Right ventricle myocardium superior (tissue), 1 donor: ENCODE results near the gene FAM107B. TPM values are rescaled to one million over a fixed set of nuclear protein-coding genes. Genes with fewer than 3 reads are reported as not detected.
"Not testable (repeated sequence)": the region's sequence is repeated elsewhere in the genome, so short reads cannot be mapped to it uniquely, and the experiment has no call there.

Source experiments
- ATAC-seq: fragments of 200-7000 bp; cut with Tn5 transposase; one replicate; pipeline ENCODE4 v1.9.1; 2020; ENCODE audit warnings: mild to moderate bottlenecking; ENCODE audit not compliant: poor library complexity
- DNase-seq: peaks from one replicate; pipeline ENCODE4 v3.0.0-alpha.2; 2020
- intact Hi-C: fragments of 100-400 bp; cut with DNase I; formaldehyde crosslinking; loops from one replicate; pipeline ENCODE4 v1.11.2; 2022
- total RNA-seq: library from RNA; stranded (reverse); fragmentation: NEBNext Ultra II Directional; extraction: Animal tissue kit (Norgen Biotek cat#: 25700); gene quantifications from one replicate; pipeline ENCODE4 v1.2.1, GENCODE V29; 2021
- donor health status: DM: no; HTN: yes; CAD: no; lungs with severe emphysema.

The FAM107B gene
- total RNA-seq, 1 donor from 2014 or later, result 3.3 TPM

- DNase-seq (peak; percentile 67), ATAC-seq (peak; percentile 19)
- intact Hi-C loops, result no loop called here
Measured at GRCh38 chr10:14748441-14748840, 26.3 kb downstream of the FAM107B start.

- no peak for DNase-seq
- intact Hi-C loops, result no loop called here
- ATAC-seq, result peak; percentile 38
Measured at GRCh38 chr10:14742815-14743214, 31.9 kb downstream of the FAM107B start.

DNA sequence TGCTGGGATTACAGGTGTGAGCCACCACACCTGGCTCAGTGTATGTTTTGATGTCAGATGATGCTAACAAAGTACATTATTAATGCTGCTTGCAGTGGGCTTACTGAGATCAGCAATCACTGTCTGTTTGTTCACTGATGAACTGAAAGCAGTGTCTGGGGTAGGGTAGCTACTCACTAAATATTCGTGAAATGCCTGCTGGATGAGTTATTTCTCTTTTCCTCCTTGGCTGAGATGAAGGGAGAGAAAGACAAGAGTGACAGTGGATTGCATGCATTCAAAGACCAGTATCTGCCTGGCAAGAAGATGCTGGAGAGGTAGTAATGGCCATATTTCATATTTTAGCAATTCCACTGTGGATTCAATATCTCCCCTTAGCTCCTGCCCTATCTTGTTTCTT lies 32.3 kb downstream of the FAM107B start:
- ATAC-seq, result no peak
- intact Hi-C loops, result no loop called here

GRCh38 chr10:14740684-14741247 lies 33.9 kb downstream of the FAM107B start:
- intact Hi-C loops, result no loop called here
- ATAC-seq, result peak; percentile 48
- no peak for DNase-seq

More for the DNA sequence above, 32.3 kb downstream of the FAM107B start:
- DNase-seq, result no peak

- intact Hi-C loops, result no loop called here
- DNase-seq (no peak), ATAC-seq (no peak)
Measured at GRCh38 chr10:14737808-14738545, 36.7 kb downstream of the FAM107B start.

DNA sequence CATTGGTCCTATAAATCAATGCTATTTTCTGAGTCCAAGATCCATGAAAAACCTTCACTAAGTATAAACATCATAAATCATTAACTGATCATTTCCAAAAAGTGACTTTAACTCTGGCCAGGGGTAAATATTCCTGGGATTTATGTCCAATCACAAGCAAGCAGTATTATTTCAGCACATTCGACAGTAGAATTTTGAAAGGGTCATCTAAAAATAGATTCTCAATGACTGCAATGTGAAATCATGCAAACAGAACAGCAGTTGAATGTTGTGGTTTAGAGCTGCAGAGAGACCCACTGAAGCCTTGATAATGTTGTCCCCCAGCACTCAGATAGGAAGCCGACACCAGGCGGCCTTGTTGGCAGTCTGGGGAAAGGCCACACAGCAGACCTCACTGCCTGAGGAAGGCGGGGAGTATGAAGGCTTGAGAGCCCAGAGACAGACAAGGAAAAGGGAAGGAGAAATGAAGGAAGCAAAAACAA lies 38.1 kb downstream of the FAM107B start:
- intact Hi-C loops, result no loop called here
- peak; percentile 68 for ATAC-seq
- peak; percentile 49 for DNase-seq

GRCh38 chr10:14736043-14736442 lies 38.7 kb downstream of the FAM107B start:
- ATAC-seq (no peak), DNase-seq (no peak)

GRCh38 chr10:14731875-14732512 lies 42.7 kb downstream of the FAM107B start:
- ATAC-seq (no peak), DNase-seq (no peak)
- intact Hi-C loops, result no loop called here

More at GRCh38 chr10:14736043-14736442, 38.7 kb downstream of the FAM107B start:
- intact Hi-C loops, result no loop called here

- DNase-seq (no peak), ATAC-seq (no peak)
- intact Hi-C loops, result no loop called here
Measured at GRCh38 chr10:14728346-14728745, 46.4 kb downstream of the FAM107B start.

DNA sequence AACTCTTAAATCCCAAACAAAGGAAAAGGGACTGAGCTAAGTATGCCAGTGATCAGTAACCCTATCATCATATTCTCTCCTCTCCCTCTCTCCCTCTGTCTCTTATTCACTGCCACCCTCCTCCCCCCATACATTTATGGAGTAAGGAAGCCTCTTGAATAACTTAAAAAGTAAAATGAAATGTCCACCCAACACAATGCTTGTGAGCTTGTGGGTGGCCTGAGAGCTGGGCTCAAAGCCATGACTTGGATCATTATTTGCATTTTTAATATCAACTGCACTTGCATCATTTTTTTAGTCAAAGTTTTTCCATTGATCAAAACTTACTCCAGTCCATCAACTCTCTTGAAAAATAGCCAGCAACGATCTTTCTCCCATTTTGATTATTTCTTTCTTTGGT lies 46.8 kb downstream of the FAM107B start:
- no peak for DNase-seq
- intact Hi-C loops, result no loop called here
- no peak for ATAC-seq

DNA sequence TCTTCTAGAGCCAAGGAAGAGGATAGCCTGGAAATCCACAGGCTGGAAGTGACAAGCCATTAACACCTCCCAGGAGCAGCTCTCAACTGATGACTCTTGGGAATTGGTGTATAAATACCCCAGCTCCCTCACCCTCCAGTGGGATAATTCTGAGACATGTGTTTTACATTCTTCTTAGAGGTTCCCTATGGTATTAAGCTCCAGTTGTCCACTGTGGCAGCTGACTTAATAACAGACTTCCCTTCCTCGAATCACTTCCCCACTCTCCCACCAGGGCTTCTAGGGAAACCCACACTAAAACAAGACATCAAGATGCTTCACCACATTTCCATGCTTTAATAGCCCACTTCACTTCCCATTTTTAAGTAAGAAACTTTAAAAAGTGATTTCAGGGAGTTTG lies 47.2 kb downstream of the FAM107B start:
- no peak for DNase-seq
- intact Hi-C loops, result no loop called here
- ATAC-seq, result no peak

DNA sequence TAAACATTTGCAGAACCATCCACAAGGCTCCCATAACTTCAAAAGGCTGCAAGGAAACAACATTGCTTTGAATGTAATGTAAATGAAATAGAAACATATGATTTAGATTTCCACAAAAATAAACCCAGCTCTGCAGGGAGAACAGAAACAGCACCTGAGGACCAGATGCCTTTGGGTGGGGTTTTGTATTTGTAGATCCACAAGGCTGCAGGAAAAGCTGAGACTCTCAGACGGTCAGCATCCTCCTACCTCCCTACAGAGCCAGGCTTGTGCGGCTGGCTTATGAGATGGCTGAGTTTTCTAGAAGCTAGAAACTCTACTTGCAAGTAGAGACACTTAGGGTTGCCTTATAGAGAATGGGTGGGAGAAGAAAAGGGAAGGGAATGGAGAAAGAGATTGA lies 49.8 kb downstream of the FAM107B start:
- ATAC-seq (no peak), DNase-seq (no peak)
- intact Hi-C loops, result no loop called here

GRCh38 chr10:14723052-14723689 lies 51.5 kb downstream of the FAM107B start:
- DNase-seq (no peak), ATAC-seq (no peak)
- intact Hi-C loops, result no loop called here

DNA sequence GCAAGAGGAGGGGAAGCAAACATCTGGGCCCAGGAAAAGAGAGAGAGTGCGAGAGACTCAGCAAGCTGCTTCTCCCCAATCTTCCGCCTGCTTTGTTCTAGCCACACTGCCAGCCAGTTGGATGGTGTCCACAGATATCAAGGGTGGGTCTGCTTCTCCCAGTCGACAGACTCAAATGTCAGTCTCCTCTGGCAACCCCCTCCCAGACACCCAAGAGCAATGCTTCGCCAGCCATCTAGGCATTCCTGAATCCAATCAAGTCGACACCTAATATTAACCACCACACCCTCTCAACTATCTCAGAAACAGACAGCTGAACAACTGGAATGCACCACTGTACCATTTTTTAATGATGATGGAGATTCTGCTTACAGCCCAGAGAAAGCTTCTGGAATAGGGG lies 57.1 kb downstream of the FAM107B start:
- intact Hi-C loops, result no loop called here
- ATAC-seq (no peak), DNase-seq (no peak)

DNA sequence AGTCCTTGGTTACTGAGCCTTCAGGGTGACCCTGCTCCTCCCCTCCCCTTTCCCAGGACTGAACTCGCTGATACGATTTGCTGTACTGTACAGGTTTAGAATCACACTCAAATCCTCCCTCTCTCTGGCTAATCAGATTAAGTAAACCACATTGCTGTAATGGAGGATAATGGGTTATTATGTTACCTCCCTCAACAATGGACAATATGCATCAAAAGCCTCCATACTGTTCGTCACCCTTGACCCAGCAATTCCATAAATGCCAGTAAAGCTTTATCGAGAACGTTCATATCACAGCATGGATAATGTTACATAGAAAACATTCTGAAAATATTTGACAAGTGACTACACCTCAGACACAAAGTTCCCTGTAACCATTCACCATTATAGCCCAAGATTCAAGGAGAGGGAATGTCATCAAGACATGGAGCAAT lies 61.7 kb downstream of the FAM107B start:
- ATAC-seq (no peak), DNase-seq (no peak)
- intact Hi-C loops, result no loop called here

- intact Hi-C loops, DNase-seq, ATAC-seq: not testable (repeated sequence)
Measured at GRCh38 chr10:14709344-14709743, 65.4 kb downstream of the FAM107B start.

DNA sequence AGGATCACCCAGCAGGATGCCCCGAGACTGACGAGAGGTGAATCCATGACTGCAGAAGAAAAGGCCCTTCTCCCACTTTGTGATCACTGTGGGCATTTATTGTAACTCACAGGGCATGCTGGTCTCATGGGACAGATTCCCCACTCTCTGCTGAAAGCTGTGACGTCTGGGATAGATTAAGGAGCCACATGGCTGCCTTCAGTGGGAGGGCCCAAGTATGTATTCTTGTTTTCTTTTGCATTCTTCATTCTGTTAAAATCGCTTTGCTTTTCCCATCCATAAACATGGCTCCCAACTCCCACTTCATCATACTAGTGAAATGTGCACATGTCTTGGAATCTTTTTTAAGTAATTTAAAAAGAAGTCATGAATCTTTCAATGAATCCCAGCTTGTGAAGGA lies 67.2 kb downstream of the FAM107B start:
- no peak for DNase-seq
- no peak for ATAC-seq
- intact Hi-C loops, result no loop called here

DNA sequence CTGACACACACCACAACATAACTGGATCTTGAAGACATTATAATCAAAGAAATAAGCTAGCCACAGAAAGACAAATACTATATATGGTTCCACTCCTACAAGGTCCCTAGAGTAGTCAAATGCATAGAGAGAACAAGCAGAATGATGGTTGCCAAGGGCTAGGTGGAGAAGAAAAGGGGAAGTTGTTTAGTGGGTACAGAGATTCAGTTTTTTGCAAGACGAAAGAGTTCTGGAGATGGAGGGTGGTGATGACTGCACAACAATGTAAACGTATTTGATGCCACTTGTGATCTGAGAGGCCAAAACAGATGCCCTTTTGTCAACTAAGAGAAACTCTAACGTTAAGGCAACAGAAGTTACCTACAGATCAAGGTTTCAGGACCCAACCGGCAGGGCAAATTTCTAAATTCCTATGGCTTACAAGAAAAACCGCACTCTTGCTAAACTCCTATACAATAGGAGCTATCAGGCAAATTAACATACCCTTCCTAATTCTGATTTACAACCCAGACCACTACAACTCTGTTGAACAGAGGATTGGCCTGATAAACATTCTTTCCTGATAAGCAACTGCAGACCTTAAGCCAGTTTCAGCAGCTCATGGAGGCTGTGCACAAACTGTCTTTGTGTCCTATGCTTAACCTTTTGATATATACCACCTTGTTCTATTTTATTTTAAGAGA lies 69.0 kb downstream of the FAM107B start:
- intact Hi-C loops, result no loop called here
- no peak for DNase-seq
- ATAC-seq, result no peak

GRCh38 chr10:14703631-14704001 lies 71.1 kb downstream of the FAM107B start:
- ATAC-seq (peak; percentile 65), DNase-seq (no peak)
- intact Hi-C loops, result no loop called here
